ENCODE data around the gene COX6A2.
"Not testable (repeated sequence)": the region's sequence is repeated elsewhere in the genome, so short reads cannot be mapped to it uniquely, and the experiment has no call there.

COX6A2 gene

DNA sequence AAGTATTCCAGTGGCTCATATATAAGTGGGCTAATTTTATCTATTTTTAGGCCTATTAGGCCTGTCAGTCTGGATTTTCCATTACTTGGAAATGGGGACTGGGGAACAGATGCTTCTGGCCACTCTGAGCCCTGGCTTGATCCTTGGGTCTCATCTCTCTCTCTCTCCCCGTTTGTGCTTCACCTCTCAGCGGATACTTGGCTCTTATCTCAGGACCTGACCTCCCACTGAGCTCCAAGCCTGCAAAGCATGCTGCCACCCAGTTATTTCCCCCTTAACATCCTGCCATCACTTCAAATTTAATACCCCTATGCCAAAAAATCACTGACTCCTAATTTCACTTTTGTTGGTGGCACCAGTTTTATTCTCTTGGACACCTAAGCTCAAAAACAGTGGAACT lies 10.3 kb upstream of the COX6A2 start:
- no peak for DNase-seq (ENCODE audit: low read depth)

DNA sequence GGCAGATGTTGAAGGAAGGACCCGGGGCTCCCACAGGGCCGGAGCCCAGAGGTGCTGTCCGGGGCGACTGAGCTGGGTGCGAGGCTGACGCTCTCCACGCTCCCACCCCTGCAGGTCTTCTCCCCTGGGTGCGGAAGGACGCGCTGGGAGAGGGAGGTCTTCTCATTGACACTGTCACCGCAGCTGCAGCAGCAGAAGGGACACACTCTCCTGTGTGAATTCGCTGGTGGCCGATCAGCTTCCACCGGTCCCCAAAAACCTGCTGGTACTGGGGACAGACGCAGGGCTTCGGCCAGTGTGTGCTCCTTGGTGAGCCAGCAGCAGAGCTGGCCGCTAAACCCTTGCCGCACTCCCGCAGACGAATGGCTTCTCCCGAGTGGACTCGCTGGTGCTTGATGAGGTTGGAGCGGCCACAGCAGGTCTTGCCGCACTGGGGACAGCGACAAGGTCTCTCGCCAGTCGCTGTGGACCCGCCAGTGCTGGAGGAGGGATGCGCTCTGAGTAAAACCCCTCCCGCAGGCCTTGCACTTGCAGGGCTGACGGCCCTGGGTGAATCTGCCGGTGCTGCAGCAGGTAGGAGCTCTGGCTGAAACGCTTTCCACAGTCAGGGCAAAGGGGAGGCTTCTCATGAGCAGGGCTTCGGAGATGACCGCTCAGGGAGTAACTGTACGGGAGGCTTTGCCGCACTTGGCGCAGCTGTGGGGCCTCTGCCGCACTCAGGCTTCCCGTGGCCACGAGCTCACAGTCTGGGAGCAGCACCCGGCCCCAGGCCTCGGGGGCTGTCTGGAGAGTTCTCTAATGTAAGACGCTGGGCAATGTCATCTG lies 8.3 kb upstream of the COX6A2 start:
- DNase-seq (ENCODE audit: low read depth) = no peak

DNA sequence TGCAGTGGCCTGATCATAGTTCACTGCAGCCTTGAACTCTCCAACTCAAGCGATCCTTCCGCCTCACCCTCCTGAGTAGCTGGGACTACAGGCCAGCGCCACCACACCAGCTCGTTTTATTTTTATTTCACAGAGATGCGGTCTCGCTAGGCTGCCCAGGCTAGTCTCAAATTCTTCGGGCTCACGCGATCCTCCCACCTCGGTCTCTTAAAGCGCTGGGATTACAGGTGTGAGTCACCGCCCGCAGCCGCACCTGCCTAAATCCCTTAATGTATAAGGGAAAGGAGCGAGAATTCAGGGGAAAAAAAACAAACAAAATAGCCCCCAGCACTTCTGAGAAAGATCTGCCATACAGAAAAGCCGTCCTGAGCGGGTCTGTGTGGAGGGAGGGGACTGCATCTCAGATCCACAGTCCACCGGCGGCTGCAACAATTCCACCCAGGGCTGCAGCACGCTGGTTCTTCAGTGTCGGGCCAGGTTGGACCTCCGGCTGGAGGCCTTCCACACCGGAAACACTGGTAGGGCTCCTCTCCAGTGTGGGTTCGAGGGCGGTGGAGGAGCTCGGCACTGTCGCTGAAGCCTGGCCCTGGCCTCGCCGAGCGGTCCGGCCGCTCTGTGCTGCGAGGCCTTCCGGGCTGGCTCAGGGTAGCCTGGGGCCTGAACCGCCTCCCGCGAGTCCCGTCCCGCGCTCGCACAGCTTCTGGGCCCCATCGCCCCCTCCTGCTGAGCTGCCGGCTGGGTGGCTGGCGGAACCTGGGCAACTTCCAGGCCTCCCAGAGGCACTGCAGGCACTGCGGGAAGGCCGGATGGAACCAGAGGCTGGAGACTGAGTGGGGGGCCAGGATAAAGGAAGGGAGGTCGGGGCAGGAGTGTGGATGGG lies 7.4 kb upstream of the COX6A2 start:
- DNase-seq (ENCODE audit: low read depth) = no peak

DNA sequence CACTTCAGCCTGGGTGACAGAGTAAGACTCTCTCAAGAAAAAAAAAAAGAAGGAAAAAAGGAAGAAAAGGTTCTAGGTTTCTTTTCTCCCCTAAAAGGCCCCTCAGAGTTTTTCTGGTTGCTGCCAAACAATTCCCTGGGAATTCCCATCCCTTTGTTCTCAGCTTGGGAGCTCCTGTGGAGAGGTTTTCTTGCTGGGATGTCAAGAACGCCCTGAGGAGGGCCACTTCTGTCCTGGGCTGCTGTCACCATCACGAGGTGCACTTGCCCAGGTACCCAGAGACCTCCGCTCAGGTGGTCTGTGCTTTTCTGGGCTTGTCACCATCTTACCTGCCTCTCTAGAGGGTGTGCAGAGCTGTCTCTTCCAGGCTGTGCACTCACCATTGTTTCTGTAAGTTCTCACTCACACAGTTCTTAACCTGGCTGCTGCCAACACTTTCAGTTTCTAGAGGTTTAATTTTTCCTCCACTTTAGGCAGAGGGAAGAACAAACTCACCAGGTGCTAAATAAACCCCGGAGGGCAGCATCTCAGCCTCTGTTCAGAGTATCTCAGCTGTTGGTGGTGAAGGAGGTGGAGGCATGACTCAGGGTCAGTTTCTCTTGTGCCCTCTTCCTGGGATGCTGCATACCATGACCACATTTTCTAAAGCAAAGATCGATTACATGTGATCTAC lies 2.4 kb upstream of the COX6A2 start:
- no peak for DNase-seq (ENCODE audit: low read depth)

DNA sequence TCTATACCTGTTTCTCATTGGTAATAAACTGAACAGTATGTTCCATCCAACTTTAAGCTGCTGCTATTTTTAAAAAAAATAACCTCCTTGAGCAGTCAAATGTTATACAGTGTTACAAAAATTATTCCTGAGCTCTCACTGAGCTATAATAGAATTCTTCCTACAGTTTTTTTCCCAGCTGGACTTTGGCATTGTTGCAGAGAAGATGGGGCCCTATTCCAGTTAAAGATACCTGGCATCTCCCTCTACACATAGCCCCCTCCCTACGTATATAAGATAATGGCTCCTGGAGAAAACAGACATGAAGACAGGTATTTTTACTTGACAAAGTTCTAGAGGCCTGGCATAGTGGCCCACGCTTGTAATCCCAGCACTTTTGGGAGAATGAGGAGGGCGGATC lies 1.6 kb upstream of the COX6A2 start:
- no peak for DNase-seq (ENCODE audit: low read depth)

DNA sequence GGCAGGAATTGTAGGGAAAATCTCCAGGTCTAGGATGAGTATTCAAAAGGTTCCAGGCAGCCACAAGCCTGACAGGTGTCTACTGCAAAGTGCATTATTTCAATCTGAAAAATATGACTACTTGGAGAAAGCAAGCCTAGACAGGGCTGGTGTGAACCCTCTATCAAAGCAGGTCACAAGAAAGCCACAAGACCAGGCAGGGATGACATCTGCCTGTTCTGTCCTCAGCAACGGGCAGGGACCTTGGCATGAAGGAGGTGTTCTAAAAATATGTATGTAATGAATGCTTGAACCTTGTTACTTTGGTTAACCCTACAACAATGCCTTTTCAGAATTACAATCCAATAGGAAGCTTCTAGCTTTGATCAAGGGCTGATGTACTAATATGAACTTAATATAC lies 1.2 kb upstream of the COX6A2 start:
- no peak for DNase-seq (ENCODE audit: low read depth)

DNA sequence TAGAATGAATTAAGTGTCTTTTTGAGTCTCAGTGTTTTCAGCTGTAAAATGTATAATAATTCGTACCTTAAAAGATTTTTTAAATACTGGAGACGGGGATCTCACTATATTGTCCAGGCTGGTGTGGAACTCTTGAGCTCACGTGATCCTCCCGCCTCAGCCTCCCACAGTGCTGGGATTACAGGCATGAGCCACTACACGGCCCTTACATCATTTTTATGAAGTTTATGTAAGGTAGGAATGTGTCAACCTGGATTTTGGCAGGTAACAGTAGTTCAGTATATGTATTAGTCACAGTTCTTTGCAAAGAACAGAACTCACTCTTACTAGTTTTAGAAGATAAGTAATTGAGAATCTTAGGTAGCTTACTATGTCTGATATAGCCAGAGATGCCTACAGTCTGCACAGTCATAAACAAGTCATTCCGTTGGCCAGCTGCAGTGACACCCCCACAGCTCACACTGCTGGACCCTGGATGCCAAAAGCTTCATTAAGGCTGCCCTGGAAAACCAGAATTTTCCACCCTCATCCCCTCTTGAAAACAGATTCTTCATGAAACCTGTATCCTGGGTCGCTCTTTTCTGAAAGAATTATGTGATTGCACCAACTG lies 583 bp upstream of the COX6A2 start:
- no peak for DNase-seq (ENCODE audit: low read depth)

DNA sequence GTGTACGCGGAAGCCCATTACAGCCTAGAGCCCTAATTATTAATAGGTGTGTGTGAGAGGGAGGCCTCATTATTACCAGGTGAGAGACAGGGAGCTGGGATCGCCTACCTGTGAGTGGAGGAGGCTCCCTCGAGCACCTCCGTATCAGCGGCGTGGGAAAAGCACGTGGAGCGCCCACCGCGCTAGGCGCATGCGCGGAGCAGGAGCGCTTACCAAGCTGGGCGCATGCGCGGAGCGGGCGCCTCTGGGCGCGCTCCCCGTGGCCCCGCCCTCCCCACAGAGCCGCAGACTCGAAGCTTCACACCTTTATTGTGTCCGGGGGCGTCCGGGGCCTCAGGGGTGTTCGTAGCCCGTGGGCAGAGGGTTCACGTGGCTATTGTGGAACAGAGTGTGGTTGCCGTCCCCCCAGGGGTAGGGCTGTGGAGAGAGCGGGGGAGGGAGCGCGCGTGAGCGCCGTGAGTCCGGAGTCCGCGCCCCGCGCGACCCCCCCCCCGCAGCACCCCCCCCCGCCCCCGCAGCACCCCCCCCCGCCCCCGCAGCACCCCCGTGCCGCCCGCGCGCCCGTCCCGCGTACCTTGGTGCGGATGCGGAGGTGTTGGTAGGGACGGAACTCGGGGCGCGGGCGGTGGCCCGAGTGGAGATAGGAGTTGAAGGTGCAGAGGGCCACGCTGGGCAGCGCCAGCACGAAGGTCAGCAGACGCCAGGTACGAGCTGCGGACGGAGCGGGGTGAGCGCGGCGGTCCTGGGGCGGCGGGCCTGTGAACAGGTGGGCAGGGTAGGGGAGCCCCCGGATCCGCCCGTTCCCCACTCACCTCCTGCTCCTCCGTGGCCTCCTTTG lies 500 bp downstream of the COX6A2 start:
- no peak for DNase-seq (ENCODE audit: low read depth)

DNA sequence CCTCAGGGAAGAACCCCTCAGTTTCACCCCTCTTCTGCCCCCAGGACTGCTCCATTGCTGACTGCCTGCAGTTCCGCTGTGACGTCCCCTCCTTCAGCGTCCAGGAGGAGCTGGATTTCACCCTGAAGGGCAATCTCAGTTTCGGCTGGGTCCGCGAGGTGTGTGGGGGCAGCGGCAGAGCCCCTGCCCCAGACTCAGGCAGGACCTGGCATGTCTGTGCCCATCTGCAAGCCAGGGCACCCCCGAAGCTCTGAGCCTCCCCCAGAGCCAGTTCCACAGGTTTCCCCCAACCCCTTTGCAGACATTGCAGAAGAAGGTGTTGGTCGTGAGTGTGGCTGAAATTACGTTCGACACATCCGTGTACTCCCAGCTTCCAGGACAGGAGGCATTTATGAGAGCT lies 4.4 kb downstream of the COX6A2 start:
- DNase-seq (ENCODE audit: low read depth) = no peak

DNA sequence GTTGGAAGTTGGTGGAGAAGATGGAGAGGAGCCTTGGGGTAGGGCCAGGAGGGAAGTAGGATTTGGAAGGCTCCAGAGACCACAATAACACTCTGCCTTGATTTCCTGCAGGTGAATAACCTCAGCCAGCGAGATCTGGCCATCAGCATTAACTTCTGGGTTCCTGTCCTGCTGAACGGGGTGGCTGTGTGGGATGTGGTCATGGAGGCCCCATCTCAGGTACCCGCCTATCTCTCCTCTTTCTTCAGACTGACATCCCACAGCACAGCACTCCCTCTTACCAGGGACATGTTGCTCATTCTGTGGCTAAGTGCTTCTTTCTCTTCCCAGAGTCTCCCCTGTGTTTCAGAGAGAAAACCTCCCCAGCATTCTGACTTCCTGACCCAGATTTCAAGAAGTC lies 4.9 kb downstream of the COX6A2 start:
- DNase-seq (ENCODE audit: low read depth) = no peak

DNA sequence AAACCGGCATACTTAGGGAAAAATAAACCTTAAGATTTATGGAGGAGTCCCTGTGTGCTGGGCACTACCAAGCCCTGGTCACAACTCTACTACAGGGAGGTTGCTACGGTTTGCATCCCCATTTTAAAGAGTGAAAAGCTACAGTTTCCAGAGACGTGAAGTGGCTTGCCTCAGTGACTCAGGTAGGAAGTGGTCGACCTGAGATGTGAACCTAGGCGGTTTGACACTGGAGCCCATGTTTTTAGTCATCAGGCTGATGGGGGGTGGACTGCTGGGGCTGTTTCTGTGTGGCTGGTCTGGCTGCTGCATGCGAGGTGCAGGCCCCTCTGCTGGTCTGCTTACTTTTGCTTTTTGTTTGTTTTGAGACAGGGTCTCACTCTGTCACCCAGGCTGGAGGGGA lies 6.6 kb downstream of the COX6A2 start:
- no peak for DNase-seq (ENCODE audit: low read depth)

DNA sequence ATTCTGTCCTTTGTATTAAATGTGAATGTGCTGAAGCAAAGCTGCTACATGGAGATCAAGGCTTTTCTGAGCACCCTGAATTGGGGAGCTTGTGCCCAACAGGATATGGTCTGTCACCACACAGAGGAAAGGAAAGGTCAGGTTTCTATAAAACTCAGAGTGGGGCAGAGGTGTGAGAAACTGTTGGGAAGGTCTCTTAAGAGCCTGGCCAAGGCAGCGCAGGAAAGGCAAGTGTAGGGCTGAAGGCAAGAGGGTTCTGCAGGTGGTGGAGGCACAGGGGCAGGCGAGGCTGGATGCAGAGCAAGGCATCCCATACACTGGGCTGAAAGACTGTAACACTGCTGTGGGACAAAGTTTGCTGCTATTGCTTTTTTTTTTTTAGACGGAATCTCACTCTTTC lies 8.1 kb downstream of the COX6A2 start:
- DNase-seq (ENCODE audit: low read depth) = no peak

DNA sequence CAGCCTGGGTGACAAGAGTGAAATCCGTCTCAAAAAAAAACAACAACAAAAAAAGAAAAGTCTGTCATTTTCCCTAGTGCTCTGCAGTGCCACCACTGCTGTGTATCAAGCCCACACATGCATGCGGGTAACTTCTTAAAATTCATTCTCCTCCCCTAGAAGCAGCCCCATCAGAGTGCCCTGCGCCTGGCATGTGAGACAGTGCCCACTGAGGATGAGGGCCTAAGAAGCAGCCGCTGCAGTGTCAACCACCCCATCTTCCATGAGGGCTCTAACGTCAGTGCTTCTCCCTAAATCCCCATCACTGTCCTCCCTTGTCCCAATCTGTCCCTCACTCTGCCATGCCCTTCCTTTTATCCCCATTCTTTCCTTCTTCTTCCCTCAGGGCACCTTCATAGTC lies 10.2 kb downstream of the COX6A2 start:
- DNase-seq (ENCODE audit: low read depth) = no peak

DNA sequence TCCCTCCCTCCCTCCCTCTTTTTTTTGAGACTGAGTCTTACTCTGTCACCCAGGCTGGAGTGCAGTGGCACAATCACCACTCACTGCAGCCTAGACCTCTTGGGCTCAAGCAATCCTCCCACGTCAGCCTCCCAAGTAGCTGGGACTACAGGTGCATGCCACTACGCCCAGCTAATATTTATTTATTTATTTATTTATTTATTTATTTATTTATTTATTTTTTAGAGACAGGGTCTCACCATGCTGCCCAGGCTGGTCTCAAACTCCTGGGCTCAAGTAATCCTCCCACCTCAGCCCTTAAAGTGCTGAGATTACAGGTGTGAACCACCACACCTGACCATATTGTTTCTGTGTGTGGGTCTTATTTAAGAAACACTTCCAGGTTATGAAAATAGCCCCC lies 11.1 kb downstream of the COX6A2 start:
- not testable (repeated sequence) for DNase-seq (ENCODE audit: low read depth)

DNA sequence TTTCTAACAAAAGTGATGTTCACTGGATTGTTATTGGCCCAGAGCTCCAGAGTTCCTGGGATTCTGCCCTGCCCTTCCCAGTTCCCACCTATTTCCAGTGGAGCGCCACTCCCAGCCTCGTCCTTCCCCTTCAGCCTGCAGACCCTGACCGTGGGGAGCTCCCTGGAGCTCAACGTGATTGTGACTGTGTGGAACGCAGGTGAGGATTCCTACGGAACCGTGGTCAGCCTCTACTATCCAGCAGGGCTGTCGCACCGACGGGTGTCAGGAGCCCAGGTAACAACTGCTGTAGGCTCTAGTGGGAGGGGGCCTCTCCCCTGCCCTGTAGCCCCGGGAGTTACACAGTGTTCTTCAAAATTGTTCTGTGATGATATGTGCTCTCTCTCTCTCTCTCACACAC lies 11.8 kb downstream of the COX6A2 start:
- DNase-seq (ENCODE audit: low read depth) = no peak

DNA sequence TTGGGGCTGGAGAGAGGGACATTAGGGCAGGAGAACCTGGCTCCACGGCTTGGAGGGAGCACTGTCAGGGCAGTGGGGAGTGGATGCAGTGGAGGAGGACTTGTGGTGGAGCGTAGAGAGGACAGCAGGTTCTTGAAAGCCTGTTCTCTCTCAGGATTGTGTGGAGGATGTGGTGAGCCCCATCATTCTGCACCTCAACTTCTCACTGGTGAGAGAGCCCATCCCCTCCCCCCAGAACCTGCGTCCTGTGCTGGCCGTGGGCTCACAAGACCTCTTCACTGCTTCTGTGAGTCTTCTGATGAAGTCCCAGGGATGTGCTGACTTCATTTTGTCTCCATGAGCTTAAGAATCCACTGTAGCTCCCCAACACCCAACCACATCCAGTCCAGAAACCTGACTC lies 13.5 kb downstream of the COX6A2 start:
- no peak for DNase-seq (ENCODE audit: low read depth)

DNA sequence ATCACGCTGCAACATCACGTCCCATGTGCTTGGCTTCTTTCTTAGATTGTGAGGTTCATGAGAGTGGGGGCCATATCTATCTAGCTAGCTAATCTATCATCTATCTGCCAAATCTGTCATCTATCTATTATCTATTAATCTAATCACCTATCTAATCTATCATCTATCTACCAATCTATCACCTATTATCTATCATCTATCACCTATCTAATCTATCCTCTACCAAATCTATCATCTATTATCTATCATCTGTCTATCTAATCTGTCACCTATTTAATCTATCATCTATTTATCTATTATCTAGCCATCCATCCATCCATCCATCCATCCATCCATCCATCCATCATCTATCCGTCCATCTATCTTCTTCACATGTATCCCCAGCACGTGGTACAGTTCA lies 14.2 kb downstream of the COX6A2 start:
- DNase-seq (ENCODE audit: low read depth) = no peak

DNA sequence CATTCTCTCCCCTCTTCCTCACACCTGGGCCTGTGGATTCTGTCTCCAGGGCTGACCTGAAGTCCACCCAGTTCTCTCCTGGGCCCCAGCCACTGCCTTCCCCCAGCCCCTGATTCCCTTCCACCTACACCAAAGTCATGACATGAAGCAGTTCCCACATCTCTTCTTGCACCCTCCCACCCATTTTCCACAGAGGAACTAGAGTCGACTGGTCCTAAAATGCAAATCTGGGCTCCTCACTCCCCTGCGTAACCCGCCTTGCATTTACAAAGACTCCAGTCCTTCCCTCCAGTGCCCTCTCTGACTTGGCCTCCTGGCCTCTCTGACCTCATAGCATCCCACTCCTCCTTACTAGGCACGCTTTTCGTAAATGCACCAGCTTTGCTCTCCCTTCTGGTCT lies 14.8 kb downstream of the COX6A2 start:
- DNase-seq (ENCODE audit: low read depth) = no peak

DNA sequence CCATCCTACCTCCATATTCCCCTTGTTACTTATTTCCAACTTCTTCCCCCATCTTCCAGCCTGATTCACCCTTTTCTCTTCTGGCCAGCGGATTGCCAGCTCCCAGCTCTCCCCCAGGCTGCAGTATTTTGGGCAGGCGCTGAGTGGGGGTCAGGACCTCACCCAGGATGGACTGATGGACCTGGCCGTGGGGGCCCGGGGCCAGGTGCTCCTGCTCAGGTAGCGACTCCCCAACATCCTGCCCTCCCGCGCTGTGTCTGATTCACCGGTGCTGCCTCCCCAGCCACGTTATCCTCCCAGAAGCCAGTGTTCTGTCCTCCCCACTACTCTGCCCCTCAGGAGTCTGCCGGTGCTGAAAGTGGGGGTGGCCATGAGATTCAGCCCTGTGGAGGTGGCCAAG lies 15.4 kb downstream of the COX6A2 start:
- no peak for DNase-seq (ENCODE audit: low read depth)

DNA sequence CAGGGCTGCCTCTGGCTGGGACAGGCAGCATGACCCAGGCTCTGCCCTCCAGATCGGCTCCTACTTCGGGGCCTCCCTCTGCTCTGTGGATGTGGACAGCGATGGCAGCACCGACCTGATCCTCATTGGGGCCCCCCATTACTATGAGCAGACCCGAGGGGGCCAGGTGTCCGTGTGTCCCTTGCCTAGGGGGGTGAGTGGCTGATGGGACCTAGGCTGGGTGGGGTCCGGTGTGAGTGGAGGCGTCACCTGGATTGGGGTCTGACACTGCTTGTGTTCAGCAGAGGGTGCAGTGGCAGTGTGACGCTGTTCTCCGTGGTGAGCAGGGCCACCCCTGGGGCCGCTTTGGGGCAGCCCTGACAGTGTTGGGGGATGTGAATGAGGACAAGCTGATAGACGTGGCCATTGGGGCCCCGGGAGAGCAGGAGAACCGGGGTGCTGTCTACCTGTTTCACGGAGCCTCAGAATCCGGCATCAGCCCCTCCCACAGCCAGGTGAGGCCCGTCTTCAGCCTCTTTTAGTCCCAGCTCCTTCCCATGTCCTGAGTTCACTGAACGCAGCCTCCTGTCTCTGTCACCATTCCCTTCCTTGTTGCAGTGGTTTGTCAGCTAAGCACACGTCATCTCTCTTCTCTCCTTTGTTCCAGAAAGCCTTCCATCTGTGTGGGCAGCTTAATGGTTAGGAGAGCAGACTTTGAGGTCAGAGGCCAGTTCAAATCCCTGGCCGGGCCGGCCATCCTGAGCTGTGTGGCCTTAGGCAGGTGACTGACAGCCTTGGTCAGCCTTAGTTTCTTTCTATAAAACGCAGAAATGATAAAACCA lies 16.9 kb downstream of the COX6A2 start:
- no peak for DNase-seq (ENCODE audit: low read depth)

DNA sequence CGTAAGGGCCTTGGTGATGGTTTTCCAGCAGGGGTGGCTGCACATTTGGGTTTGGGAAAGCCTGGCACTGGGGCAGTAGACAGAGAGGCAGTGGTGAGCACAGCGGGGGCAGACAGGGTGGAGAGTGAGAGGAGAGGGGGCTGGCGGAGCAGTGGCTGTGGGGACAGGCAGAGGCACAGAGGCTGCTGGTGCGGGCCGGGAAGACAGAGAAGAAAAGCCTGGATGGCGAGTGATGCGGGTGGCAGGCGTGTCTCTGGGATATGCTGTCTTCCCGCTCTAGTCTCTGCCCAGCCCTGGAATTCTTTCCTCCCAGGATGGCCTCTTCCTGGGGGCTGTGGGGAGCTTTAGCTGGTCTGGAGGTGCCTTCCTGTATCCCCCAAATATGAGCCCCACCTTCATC lies 18.1 kb downstream of the COX6A2 start:
- DNase-seq (ENCODE audit: low read depth) = no peak
